ENCODE results near the gene CCDC78. TPM values are rescaled to one million over a fixed set of nuclear protein-coding genes. Genes with fewer than 3 reads are reported as not detected.

CCDC78 gene
- total and polyA plus RNA-seq, 4 donors: 0.59 to 16.0 (median 10.3) TPM

DNA sequence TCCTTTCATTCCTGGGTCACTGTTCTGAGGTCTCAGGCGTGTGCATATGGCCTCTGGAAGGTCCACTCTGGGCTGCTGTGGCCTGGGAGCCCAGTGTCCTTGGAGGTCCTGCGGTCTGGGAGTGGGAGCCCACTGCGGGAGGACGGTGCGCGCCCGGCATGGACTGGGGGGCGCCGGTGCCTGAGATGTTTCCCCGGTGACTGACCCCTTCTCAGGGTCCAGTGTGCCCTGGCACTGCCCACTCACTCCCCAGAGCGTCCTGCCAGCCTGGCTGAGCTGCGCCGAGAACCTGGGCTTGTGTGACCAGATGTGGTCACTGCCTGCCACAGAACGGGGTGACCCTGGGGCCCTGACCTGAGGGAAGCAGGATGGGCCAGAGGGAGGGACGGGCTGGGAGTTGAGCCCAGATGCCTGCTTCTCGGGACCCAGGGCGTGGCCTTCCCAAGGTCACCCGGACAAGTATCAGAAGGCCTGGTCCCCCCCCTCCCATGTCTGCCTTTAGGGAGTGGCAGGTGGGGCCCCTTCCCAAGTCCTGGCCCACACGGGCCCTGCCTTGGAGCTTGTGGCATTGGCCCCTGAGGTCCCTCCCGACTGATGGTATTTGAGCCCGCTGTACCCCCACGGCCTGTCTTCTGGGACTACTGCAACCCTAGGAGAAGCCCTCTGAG is 51.9 kb downstream of the CCDC78 start:
- peaks cover 35% of the 10 kb centered on the region for H3K4me1 ChIP-seq (ENCODE audit: control insufficient read depth, insufficient read depth, low read length)
- peaks cover 9% of the 10 kb centered on the region for H3K27me3 ChIP-seq (ENCODE audit: control insufficient read depth, insufficient read depth, low read length)
- WGBS (ENCODE audit: insufficient coverage): 80% methylated on average over 22 of the region's 22 CpGs
- no peak for DNase-seq (ENCODE audit: low read depth in 4 of 6, low spot score in 6 of 6)
- H3K4me3 ChIP-seq (ENCODE audit: low read depth, low read length): no peak overlapping the region
- H3K9me3 ChIP-seq (ENCODE audit: control insufficient read depth, insufficient read depth, low read length): no peaks in the 10 kb centered on the region
- H3K36me3 ChIP-seq (ENCODE audit: control insufficient read depth, insufficient read depth, low read length): peaks cover 88% of the 10 kb centered on the region
- H3K27ac ChIP-seq (ENCODE audit: low read depth, low read length): no peak overlapping the region

DNA sequence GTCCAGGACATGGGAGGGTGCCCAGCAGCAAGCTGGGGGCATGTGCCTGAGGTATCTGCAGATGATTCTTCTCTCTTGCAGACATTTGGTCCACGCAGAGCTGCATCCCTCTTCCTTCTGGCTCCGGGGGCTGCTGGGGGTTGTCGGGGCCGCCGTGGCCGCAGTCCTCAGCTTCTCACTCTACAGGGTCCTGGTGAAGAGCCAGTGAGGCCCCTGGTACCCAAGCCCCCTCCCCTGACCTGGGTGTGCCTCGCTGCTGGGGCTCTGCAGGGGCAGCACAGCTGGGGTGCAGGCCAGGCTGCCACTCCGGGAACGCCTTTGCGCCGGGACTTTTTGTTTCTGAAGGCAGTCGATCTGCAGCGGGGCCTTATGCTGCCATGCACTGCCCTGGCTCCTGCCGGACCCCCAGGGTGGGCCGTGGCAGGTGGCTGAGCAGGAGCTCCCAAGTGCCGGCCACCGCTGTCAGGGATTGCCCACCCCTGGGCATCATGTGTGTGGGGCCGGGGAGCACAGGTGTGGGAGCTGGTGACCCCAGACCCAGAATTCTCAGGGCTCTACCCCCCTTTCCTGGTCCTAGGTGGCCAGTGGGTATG is 52.7 kb downstream of the CCDC78 start:
- Histone ChIP-seq H3K27ac (ENCODE audit: low read depth, low read length) (no peak overlapping the region), H3K4me1 (ENCODE audit: control insufficient read depth, insufficient read depth, low read length) (peaks cover 35% of the 10 kb centered on the region), H3K9me3 (ENCODE audit: control insufficient read depth, insufficient read depth, low read length) (no peaks in the 10 kb centered on the region), H3K4me3 (ENCODE audit: low read depth, low read length) (no peak overlapping the region), H3K36me3 (ENCODE audit: control insufficient read depth, insufficient read depth, low read length) (peaks cover 90% of the 10 kb centered on the region), H3K27me3 (ENCODE audit: control insufficient read depth, insufficient read depth, low read length) (peaks cover 9% of the 10 kb centered on the region)
- DNase-seq (ENCODE audit: low read depth in 4 of 6, low spot score in 6 of 6): no peak
- WGBS (ENCODE audit: insufficient coverage): 92% methylated on average over 17 of the region's 18 CpGs

DNA sequence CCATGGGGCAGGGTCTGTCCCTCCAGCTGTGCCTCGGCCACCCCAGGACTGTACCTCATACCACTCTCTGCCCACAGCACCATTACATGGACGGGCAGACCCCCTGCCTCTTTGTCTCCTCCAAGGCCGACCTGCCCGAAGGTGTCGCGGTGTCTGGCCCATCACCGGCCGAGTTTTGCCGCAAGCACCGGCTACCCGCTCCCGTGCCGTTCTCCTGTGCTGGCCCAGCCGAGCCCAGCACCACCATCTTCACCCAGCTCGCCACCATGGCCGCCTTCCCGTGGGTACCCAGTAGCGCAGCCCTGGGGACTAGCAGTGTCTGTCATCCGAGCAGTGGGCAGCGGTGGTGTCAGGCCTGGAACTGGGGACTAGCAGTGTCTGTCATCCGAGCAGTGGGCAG is 53.4 kb downstream of the CCDC78 start:
- Histone ChIP-seq H3K4me1 (ENCODE audit: control insufficient read depth, insufficient read depth, low read length) (peaks cover 34% of the 10 kb centered on the region), H3K4me3 (ENCODE audit: low read depth, low read length) (no peak overlapping the region), H3K36me3 (ENCODE audit: control insufficient read depth, insufficient read depth, low read length) (peaks cover 85% of the 10 kb centered on the region), H3K27ac (ENCODE audit: low read depth, low read length) (no peak overlapping the region), H3K9me3 (ENCODE audit: control insufficient read depth, insufficient read depth, low read length) (no peaks in the 10 kb centered on the region), H3K27me3 (ENCODE audit: control insufficient read depth, insufficient read depth, low read length) (peaks cover 9% of the 10 kb centered on the region)
- DNase-seq (ENCODE audit: low read depth in 4 of 6, low spot score in 6 of 6): no peak
- 93% methylated on average over 21 of the region's 21 CpGs for WGBS (ENCODE audit: insufficient coverage)

Small RNAs within 50 kb of the gene (small RNA-seq; reads per million reads assigned to genes)
- gene MIR662 (ENCODE audit: low replicate concordance): not detected

Other genes with a start within 250 kb of the CCDC78 start
- gene CAPN15, start 198.7 kb downstream of the CCDC78 start, total RNA-seq: 10 to 100 TPM in 1 of 2 donors, 1 to 10 TPM in 1; 9.6 to 19.5 TPM
- gene CAPN15, start 198.7 kb downstream of the CCDC78 start, polyA plus RNA-seq (ENCODE audit: insufficient read length in 2 of 2): 10 to 100 TPM; 36.4 to 43.2 TPM
- gene PRR35, start 166.0 kb downstream of the CCDC78 start, total RNA-seq: under 1 TPM in 1 of 2 donors, not detected in 1; 0.06 TPM
- gene PRR35, start 166.0 kb downstream of the CCDC78 start, polyA plus RNA-seq (ENCODE audit: insufficient read length in 2 of 2): under 1 TPM in 1 of 2 donors, not detected in 1; 0.14 TPM
- 1 to 10 TPM in 1 of 2 donors, under 1 TPM in 1; 0.89 to 3.5 TPM for gene NHLRC4, start 159.4 kb downstream of the CCDC78 start, total RNA-seq
- 1 to 10 TPM in 1 of 2 donors, under 1 TPM in 1; 0.73 to 1.2 TPM for gene NHLRC4, start 159.4 kb downstream of the CCDC78 start, polyA plus RNA-seq (ENCODE audit: insufficient read length in 2 of 2)
- 10 to 100 TPM; 19.1 to 38.1 TPM for gene PIGQ, start 156.5 kb downstream of the CCDC78 start, total RNA-seq
- gene PIGQ, start 156.5 kb downstream of the CCDC78 start, polyA plus RNA-seq (ENCODE audit: insufficient read length in 2 of 2): 10 to 100 TPM; 69.4 to 85.7 TPM
- gene RAB40C, start 136.4 kb downstream of the CCDC78 start, total RNA-seq: 10 to 100 TPM; 12.4 to 21.7 TPM
- 10 to 100 TPM; 38.4 to 45.7 TPM for gene RAB40C, start 136.4 kb downstream of the CCDC78 start, polyA plus RNA-seq (ENCODE audit: insufficient read length in 2 of 2)
- gene WFIKKN1, start 95.5 kb downstream of the CCDC78 start, total RNA-seq: under 1 TPM; 0.30 to 0.44 TPM
- gene WFIKKN1, start 95.5 kb downstream of the CCDC78 start, polyA plus RNA-seq (ENCODE audit: insufficient read length in 2 of 2): 1 to 10 TPM; 1.1 to 1.4 TPM
- gene METTL26, start 90.1 kb downstream of the CCDC78 start, total RNA-seq: 10 to 100 TPM; 26.8 to 73.3 TPM
- 100 to 1,000 TPM; 119 to 124 TPM for gene METTL26, start 90.1 kb downstream of the CCDC78 start, polyA plus RNA-seq (ENCODE audit: insufficient read length in 2 of 2)
- 10 to 100 TPM in 1 of 2 donors, 1 to 10 TPM in 1; 9.1 to 28.1 TPM for gene MCRIP2, start 84.6 kb downstream of the CCDC78 start, total RNA-seq
- 10 to 100 TPM; 34.8 to 38.7 TPM for gene MCRIP2, start 84.6 kb downstream of the CCDC78 start, polyA plus RNA-seq (ENCODE audit: insufficient read length in 2 of 2)
- gene WDR90, start 77.1 kb downstream of the CCDC78 start, total RNA-seq: 10 to 100 TPM in 1 of 2 donors, 1 to 10 TPM in 1; 8.3 to 31.9 TPM
- 10 to 100 TPM; 46.6 to 63.1 TPM for gene WDR90, start 77.1 kb downstream of the CCDC78 start, polyA plus RNA-seq (ENCODE audit: insufficient read length in 2 of 2)
- gene RHOT2, start 58.3 kb downstream of the CCDC78 start, total RNA-seq: 10 to 100 TPM; 20.7 to 41.1 TPM
- gene RHOT2, start 58.3 kb downstream of the CCDC78 start, polyA plus RNA-seq (ENCODE audit: insufficient read length in 2 of 2): 100 to 1,000 TPM; 102 to 115 TPM
- 1 to 10 TPM; 4.1 to 7.2 TPM for gene RHBDL1, start 50.8 kb downstream of the CCDC78 start, total RNA-seq
- gene RHBDL1, start 50.8 kb downstream of the CCDC78 start, polyA plus RNA-seq (ENCODE audit: insufficient read length in 2 of 2): 10 to 100 TPM; 15.5 to 19.1 TPM
- 100 to 1,000 TPM in 1 of 2 donors, 10 to 100 TPM in 1; 59.6 to 110 TPM for gene STUB1, start 46.0 kb downstream of the CCDC78 start, total RNA-seq
- gene STUB1, start 46.0 kb downstream of the CCDC78 start, polyA plus RNA-seq (ENCODE audit: insufficient read length in 2 of 2): 100 to 1,000 TPM; 170 to 177 TPM
- gene JMJD8, start 42.1 kb downstream of the CCDC78 start, total RNA-seq: 10 to 100 TPM; 24.3 to 42.1 TPM
- gene JMJD8, start 42.1 kb downstream of the CCDC78 start, polyA plus RNA-seq (ENCODE audit: insufficient read length in 2 of 2): 10 to 100 TPM; 63.3 to 71.9 TPM
- 1 to 10 TPM; 3.1 to 3.5 TPM for gene WDR24, start 36.0 kb downstream of the CCDC78 start, total RNA-seq
- gene WDR24, start 36.0 kb downstream of the CCDC78 start, polyA plus RNA-seq (ENCODE audit: insufficient read length in 2 of 2): 10 to 100 TPM; 14.6 to 19.5 TPM
- gene FBXL16, start 20.6 kb downstream of the CCDC78 start, total RNA-seq: 10 to 100 TPM in 1 of 2 donors, 1 to 10 TPM in 1; 7.4 to 12.4 TPM
- gene FBXL16, start 20.6 kb downstream of the CCDC78 start, polyA plus RNA-seq (ENCODE audit: insufficient read length in 2 of 2): 10 to 100 TPM; 74.4 to 76.0 TPM
- 100 to 1,000 TPM in 1 of 2 donors, 10 to 100 TPM in 1; 75.5 to 238 TPM for gene METRN, start 11.3 kb downstream of the CCDC78 start, total RNA-seq
- 100 to 1,000 TPM; 399 to 402 TPM for gene METRN, start 11.3 kb downstream of the CCDC78 start, polyA plus RNA-seq (ENCODE audit: insufficient read length in 2 of 2)
- gene ANTKMT, start 5.3 kb downstream of the CCDC78 start, total RNA-seq: 10 to 100 TPM; 11.7 to 42.0 TPM
- gene ANTKMT, start 5.3 kb downstream of the CCDC78 start, polyA plus RNA-seq (ENCODE audit: insufficient read length in 2 of 2): 10 to 100 TPM; 59.4 to 62.8 TPM
- gene HAGHL, start 663 bp upstream of the CCDC78 start, total RNA-seq: 10 to 100 TPM in 1 of 2 donors, 1 to 10 TPM in 1; 7.4 to 15.0 TPM
- gene HAGHL, start 663 bp upstream of the CCDC78 start, polyA plus RNA-seq (ENCODE audit: insufficient read length in 2 of 2): 10 to 100 TPM; 48.6 to 51.1 TPM
- 10 to 100 TPM; 29.9 to 47.9 TPM for gene CIAO3, start 14.6 kb upstream of the CCDC78 start, total RNA-seq
- 10 to 100 TPM; 35.1 to 41.5 TPM for gene CIAO3, start 14.6 kb upstream of the CCDC78 start, polyA plus RNA-seq (ENCODE audit: insufficient read length in 2 of 2)
- gene MSLN, start 34.3 kb upstream of the CCDC78 start, total RNA-seq: under 1 TPM; 0.40 to 0.83 TPM
- under 1 TPM; 0.24 to 0.57 TPM for gene MSLN, start 34.3 kb upstream of the CCDC78 start, polyA plus RNA-seq (ENCODE audit: insufficient read length in 2 of 2)
- 10 to 100 TPM in 1 of 2 donors, 1 to 10 TPM in 1; 9.3 to 14.2 TPM for gene RPUSD1, start 61.9 kb upstream of the CCDC78 start, total RNA-seq
- gene RPUSD1, start 61.9 kb upstream of the CCDC78 start, polyA plus RNA-seq (ENCODE audit: insufficient read length in 2 of 2): 10 to 100 TPM; 23.0 to 23.9 TPM
- gene CHTF18, start 62.2 kb upstream of the CCDC78 start, total RNA-seq: 10 to 100 TPM in 1 of 2 donors, 1 to 10 TPM in 1; 6.1 to 20.1 TPM
- gene CHTF18, start 62.2 kb upstream of the CCDC78 start, polyA plus RNA-seq (ENCODE audit: insufficient read length in 2 of 2): 10 to 100 TPM; 26.6 to 37.1 TPM
- gene GNG13, start 74.3 kb upstream of the CCDC78 start, total RNA-seq: under 1 TPM in 1 of 2 donors, not detected in 1; 0.30 TPM
- gene GNG13, start 74.3 kb upstream of the CCDC78 start, polyA plus RNA-seq (ENCODE audit: insufficient read length in 2 of 2): 1 to 10 TPM; 1.0 to 1.4 TPM
- 10 to 100 TPM; 15.1 to 18.1 TPM for gene LMF1, start 244.5 kb upstream of the CCDC78 start, total RNA-seq
- 10 to 100 TPM; 28.0 to 37.5 TPM for gene LMF1, start 244.5 kb upstream of the CCDC78 start, polyA plus RNA-seq (ENCODE audit: insufficient read length in 2 of 2)